HG03175 (cell line): Measurements from ENCODE around the gene OPA3.

ENCODE experiments used
- ATAC-seq: cut with Tn5 transposase; IDR thresholded peaks from one replicate; pipeline ENCODE4 v1.9.1; 2021; ENCODE audit warnings: mild to moderate bottlenecking, moderate library complexity; ENCODE audit not compliant: unreplicated experiment

Gene OPA3

DNA sequence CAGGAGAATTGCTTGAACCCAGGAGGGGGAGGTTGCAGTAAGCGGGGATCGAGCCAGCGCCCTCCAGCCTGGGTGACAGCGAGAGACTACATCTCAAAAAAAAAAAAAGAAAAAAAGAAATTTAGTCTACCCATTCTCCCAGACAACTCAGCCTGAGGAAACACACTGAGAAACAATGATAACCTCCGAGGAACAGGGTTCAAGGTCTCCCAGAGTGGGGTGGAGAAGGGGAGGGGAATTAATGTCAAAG is 78.7 kb downstream of the OPA3 start:
- no peak for ATAC-seq

DNA sequence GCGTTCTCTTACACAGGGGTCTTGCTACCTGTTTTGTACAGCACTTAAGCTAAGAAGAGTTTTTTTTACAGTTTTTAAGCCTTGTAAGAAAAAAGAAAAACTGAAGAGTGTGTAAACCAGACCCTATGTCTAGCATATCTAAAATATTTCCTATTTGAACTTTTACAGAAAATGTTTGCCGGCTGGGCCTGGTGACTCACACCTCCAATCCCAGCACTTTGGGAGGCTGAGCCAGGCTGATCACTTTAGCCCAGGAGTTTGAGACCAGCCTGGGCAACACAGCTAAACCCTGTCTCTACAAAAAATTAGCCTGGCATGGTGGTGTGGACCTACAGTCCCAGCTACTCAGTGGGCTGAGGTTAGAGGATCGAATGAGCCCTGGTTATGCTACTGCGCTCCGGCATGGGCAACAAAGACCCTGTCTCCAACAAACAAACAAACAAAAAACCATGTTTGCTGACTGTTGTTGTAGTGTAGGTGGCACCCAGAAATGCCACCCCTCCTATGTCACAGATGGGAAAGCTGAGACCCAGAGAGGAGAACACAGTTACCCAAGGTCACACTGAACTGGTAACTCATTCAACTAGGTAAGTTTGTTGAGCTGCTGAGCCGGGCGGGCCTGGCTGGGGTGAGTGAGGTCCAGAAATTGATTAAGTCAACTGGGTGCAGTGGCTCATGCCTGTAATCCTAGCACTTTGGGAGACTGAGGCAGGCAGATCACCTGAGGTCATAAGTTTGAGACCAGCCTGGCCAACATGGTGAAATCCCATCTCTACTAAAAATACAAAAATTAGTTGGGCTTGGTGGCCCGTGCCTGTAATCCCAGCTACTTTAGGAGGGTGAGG is 79.2 kb downstream of the OPA3 start:
- no peak for ATAC-seq

DNA sequence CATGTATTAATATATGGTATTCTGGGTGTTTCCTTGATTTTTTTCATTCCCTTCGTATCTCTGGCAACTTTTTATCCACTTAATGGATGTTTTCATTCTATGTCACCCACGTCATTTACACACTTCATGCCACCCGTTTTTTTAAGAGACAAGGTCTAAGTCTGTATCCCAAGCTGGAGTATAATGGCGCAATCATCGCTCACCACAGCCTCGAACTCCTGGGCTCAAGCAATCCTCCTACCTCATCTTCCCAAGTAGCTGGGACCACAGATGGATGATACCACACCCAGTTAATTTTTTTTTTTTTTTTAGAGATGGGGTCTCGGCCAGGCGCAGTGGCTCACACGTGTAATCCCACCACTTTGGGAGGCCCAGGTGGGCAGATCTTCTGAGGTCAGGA is 80.7 kb downstream of the OPA3 start:
- ATAC-seq, result no peak

DNA sequence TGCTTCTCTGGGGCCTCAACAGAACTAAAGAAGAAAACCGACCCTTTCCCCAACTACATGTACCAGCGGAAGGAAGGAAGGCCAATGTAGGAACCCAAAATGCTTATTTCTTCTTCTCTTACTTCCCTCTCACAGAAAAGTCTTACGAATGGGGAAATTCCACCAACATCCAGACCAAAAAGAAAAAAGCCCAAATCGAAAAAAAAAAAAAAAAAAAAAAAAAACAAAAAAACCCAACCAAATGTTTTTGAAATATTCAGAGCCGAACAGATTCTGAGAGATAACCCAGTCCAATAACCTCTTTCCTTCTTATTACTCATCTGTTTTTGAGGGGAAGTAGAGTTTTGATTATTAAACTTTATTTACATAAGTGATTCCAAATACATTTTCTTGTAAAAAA is 82.5 kb downstream of the OPA3 start:
- ATAC-seq, result no peak

DNA sequence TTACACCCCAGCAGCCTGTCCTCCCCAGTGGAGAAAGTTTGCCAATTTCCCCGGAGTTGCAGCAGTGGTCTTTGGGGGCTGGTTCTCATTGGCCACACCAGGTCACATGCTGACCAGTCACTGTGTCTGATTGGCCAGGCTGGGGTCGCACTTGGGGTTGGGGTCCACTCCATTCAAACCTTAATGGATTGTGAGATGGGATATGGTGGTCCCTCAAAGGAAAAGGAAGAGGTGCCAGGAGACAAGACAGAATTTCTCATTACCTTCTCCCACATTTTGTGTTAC is 82.9 kb downstream of the OPA3 start:
- ATAC-seq, result no peak

DNA sequence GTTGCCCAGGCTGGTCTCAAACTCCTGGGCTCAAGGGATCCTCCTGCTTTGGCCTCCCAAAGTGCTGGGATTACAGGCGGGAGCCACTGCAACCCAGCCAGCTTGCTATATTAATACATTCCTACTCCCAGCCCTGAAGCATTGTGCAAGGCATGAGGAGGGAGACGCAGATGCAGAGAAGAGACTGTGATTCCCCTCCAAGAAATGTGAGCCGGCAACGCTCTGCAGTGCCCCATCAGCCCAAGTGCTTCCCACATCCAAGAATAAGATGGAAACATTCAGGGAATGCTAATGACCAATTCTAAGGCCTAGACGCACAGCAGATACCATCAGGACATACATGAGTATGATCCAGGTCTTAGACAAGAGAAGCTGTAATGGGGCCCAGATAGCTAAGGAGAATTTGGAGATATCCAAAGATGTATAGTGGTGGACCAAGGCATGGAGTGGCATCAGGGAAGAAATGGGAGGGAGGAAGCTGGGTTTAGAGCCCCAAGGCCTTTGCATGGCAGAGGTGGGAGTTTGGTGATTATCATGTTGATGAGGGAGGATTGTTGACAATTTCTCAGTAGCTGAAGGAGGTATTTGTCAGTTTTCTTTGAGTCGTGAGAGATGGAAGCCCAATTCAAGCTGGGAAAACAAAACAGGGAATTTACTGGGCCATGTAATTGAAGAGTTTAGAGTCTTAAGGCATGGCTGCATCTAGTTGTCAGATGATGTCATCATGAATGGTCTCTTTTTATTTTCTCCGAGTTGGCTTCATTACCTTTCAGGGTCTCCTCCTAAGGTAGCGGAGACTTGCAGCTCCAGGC is 83.5 kb downstream of the OPA3 start:
- ATAC-seq, result no peak

DNA sequence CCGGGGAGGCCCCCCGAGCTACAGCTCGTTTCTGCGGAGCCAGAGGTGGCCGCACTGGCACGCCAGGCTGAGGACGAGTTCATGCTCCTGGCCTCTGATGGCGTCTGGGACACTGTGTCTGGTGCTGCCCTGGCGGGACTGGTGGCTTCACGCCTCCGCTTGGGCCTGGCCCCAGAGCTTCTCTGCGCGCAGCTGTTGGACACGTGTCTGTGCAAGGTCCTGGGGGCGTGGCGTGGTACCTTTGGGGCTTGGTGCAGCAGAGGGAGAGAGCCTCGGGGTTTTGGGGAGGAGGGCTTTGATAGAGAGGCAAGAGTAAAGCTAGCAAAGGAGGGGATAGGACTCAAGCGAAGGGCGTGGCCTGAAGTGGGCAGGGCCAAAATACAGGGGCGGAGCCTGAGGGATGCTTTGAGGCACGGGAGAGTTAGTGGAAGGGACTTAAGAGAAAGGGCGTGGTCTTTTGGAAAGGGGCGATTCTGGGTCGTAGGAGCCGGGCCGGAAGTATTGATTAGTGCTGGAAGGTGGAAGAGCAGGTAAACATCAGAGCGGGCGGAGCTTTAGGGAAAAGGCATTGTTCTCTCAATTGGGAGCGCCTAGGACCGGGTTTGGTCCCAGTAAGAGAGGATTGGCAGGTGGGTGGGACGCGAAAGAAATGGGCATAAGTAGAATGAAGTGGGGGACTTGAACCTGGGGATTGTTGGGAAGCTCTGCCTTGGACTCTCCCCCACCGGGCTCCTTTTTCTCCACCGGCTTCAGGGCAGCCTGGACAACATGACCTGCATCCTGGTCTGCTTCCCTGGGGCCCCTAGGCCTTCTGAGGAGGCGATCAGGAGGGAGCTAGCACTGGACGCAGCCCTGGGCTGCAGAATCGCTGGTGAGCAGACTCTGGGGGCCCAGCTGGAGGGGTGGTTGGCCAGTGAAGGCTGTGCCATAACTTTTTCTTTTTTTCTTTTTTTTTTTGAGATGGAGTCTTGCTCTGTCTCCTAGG is 85.1 kb downstream of the OPA3 start:
- ATAC-seq, result no peak

DNA sequence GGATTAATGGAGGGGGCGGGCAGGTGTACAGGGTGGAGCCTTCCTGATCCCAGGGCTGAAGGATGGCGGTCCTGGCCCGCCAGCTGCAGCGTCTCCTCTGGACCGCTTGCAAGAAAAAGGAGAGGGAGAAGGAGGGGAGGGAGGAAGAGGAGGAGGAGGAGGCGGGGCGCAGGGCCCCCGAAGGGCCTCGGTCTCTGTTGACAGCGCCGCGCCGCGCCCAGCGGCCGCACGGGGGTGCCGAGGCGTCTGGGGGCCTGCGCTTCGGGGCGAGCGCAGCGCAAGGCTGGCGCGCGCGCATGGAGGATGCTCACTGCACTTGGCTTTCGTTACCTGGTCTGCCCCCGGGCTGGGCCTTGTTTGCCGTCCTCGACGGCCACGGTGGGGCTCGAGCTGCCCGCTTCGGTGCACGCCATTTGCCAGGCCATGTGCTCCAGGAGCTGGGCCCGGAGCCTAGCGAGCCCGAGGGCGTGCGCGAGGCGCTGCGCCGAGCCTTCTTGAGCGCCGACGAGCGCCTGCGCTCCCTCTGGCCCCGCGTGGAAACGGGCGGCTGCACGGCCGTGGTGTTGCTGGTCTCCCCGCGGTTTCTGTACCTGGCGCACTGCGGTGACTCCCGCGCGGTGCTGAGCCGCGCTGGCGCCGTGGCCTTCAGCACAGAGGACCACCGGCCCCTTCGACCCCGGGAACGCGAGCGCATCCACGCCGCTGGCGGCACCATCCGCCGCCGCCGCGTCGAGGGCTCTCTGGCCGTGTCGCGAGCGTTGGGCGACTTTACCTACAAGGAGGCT is 86.0 kb downstream of the OPA3 start, which contains the start of gene PPM1N:
PPM1N (plus strand) TSS at position 33 of the 785 bp plus-strand sequence; CDS start at position 63, 30 bp downstream.
- no peak for ATAC-seq

DNA sequence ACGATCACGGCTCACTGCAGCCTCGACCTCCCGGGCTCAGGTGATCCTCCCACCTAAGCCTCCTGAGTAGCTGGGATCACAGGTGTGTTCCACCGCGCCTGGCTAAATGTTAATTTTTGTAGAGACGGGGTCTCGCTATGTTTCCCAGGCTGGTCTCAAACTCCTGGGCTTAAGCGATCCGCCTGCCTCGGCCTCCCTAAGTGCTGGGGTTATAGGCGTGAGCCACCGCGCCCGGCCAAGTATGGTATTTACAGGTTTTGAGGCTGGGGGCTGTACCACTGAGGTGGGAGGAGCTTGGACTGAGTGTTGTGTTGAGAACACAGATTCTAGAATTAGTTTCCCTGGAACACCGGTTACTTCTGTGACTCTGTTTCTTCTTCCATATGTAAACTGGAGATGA is 86.8 kb downstream of the OPA3 start:
- ATAC-seq, result no peak

DNA sequence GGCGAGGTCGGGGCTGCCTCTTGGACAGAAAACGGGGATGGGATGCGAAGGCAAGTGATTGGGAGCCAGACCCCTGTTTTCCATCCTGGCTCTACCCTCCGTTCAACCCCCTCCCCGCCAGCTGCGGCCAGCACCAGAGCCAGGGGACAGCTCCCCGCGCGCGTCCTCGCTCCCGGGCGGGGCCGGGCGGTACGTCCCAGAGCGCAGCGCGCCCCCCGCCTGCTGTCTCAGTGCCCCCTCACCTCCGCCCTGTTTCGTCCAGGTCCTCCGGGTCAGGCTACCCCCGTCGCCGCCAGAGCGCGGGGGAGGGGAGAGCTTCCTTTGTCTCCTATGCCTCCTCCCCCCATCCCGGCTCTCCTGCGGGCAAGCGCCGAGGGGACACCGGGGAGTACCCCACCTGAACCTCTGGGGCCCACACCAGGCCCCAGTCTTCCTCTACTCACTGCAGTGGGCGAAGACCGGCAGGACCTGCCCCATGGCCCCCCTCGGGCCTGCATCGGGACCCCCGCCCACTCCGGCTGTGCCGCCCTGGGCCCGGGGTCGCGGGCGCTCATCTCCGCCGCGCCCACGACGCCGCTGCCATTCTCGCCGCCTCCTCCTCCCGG is 88.2 kb downstream of the OPA3 start:
- no peak for ATAC-seq

DNA sequence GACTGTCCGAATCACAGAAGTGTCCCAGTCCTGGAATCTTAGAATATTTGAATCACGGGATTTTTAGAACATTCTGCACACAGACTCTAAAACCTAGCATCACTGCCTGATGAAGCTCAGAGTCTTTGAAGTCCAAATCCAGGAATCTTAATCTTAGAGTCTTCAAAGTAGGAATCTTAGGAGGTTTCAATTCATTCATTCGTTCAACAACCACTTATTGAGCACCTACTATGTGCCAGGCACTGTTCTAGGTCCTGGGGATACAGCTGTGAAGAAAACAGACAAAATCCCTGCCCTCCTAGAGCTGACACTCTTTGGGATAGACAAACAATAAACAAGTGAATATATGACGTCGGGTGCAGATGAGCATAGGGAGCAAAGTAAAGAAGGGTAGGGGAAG is 89.4 kb downstream of the OPA3 start:
- no peak for ATAC-seq

DNA sequence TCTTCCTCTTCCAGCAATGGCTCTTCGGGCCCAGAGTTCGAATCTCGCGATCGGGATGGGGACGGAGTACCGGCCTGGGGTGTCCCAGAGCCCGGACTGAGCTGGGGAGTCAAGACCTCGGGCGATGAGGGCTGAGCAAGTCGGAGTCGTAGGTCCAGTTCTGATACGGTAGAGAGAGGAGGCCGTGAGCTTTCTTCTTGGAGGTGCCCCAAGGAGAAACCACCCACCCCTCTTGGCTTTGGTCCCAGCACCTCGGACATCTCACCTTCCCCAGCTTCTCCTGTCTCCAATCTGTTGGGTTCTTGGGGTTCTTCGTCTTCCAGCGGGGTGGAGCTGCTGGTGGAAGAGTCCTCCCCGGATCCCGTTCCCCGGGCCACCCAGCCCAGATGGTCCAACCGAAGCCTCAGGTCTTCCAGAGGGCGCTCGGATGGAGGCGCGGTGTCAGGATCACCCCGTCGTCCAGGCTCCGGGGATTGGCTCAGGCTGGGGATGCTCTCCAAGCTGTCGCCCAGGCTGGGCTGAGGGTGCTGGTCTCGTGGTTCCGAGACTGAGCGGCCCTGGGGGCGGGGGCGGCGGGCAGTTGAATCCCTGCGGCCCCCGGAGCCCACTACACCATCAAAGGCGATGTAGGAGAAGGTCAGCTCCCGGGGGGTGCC is 90.2 kb downstream of the OPA3 start:
- no peak for ATAC-seq

DNA sequence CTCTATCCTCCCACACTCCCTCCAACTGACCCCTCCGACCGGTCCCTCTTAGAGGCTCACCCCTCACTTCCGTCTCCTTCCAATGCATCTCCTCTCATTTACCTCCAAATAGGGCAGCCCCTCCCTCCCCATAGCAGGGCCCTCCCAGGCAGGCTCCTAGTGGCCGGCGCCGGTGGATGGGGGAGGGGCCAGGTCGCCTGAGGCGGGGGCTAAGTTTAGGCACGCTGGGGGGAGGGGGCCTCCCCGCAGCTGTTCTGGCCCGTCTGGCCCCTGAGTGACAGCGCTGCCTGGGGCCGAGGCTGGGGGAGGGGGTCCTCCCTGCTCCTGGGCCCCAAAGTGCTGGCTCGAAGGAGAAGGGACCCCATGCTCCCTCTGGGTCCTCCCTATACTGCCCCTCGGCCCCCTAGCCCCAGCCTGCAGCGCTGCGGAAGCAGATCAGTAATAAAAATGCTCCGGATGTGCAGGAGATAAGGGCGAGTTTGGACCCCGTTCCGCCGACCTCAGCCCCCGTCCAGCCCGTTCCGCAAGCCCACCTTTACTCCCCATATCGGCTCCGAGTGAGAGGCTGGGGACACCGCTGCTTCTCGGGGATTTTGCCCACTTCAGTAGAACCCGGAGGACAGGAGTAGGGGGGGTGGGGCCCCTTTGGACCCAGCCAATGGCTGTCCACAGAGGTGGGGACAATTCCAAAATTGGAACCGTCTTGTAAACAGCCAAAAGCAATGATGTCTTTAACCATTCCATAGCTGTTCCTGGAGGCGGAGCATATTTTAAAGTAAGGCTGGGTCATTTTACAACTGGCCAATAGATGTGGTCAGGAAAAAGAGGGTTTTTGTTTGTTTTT is 91.8 kb downstream of the OPA3 start:
- no peak for ATAC-seq

DNA sequence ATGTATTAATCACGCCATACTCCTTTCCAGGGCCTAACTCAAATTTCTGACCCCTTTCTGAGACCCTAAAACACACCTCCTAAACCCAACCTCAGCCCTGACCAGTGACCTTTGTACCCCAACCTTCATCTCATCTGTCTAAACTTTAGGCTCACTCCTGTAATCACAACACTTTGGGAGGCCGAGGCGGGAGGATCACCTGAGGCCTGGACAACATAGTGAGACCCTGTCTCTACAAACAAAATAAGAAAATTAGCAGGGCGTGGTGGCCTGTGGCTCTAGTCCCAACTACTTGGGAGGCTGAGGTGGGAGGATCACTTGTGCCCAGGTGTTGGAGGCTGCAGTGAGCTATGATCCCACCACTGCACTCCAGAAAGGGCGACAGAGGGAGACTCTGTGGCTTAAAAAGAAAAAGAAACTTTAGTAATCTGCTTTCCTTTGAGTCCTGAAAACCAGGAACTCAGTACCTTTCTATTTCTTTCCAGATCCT is 92.4 kb downstream of the OPA3 start:
- no peak for ATAC-seq

DNA sequence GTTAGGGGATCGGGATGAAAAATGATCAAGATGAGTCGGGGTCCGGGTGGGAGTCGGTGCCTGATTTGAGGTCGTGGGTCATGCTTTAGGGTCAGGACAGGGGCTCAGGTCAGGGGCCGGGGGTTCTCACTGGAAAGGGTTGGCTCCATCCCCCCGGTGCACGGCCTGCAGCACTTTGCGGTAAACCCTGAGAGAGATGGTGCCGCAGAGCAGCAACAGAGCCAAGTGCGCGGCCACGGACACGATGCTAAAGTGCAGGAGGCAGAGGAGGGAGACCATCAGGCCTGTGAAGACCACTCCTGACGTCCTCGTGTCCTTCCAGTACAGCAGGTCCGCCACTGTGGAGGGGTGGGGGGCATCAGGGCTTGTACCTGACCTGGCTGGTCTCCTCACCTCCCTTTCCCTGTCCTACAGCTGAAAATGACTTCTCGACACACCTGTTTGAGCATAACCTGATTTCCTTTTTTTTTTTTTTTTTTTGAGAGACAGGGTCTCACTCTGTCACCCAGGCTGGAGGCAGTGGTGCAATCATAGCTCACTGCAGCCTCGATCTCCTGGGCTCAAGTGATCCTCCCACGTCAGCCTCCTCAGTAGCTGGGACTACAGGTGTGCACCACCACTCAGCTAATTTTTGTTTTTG is 95.3 kb downstream of the OPA3 start:
- no peak for ATAC-seq

DNA sequence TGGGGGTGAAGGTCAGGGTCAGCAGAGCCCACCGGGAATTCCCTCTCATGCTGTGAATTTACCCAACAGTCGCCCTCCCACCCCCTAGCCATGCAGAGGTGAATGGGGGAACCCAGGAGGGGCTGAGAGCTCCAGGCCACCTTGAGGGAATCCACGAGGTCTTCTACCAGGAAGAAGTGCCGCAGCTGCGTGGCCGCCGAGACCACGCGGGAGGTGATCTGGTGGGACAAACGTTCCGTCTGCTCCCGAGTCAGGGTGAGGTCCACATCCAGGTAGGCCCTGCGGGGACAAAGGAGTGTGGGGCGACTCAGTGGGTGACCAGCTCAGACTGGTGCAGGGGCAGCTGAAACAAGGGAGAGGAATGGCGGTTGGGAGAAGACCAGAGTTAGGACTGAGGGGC is 95.9 kb downstream of the OPA3 start:
- no peak for ATAC-seq

DNA sequence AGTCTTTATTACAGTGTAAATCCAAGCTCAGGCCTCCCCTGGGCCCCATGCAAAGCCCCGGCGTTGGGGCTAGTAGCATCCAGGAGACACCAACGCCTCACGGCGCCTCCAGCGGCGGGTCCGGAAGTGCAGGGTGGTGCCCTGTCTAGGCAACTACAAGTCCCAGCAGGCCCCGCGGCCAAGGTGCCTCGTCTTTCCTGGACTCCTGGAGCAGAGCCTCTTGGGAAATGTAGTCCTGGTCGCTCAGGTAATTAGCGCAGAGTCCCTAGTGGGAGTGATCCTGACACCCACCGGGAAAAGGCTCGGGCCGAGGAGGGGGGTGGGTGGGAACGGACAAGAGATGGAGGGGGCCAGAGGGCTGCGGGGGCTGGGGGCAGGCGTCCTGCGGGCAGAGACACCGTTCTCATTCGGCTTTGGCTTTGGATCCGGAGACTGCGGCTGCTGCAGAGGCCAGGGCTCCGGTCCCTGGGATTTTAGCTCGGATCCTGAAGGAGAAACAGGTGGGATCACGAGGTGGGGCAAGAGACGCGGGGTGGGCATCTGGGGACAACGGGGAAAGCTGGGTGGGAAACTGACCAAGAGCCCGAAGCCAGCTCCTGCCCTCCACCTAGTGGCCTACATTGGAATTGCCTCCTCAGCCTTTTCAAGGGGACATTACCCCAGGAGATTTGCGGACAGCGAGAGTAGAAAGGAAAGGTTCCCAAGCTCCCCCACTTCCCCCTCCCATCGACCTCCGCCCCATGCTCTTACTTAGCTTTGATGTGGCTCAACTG is 99.1 kb downstream of the OPA3 start:
- ATAC-seq, result peak; percentile 94
